Measurements from ENCODE around the gene C17orf75. TPM values are rescaled to one million over a fixed set of nuclear protein-coding genes. Genes with fewer than 3 reads are reported as not detected.

Gene C17orf75
- total and polyA plus RNA-seq, 12 donors = 9.6 to 36.5 (median 19.8) TPM

- intact Hi-C loops (cut with DNase I) = no loop called here
- 86 to 97% (median 87%) methylated on average over 2 of the region's 2 CpGs for WGBS, 4 donors
- no peaks in the 10 kb centered on the region for H3K9me3 ChIP-seq (replicated peaks in 1 of 3)
- peaks cover 0 to 36% of the 10 kb centered on the region in 2 donors for H3K36me3 ChIP-seq (replicated peaks in 1 of 2)
- H3K4me3 ChIP-seq = no peak overlapping the region
- no peaks in the 10 kb centered on the region for H3K4me1 ChIP-seq (replicated peaks in 1 of 2)
- TF ChIP-seq POLR2A (IDR thresholded peaks at IDR 0.05) (no peak), CTCF (IDR thresholded peaks at IDR 0.05) (no peak)
- no peak overlapping the region for H3K27ac ChIP-seq
- DNase-seq = peak in 1 of 7 donors; percentile 21
- no peaks in the 10 kb centered on the region for H3K27me3 ChIP-seq
These were observed 8.8 kb downstream of the C17orf75 start for GRCh38 chr17:32333187-32333586.

- Histone ChIP-seq H3K27ac (no peak overlapping the region), H3K4me3 (no peak overlapping the region), H3K4me1 (replicated peaks in 1 of 2) (no peaks in the 10 kb centered on the region), H3K27me3 (no peaks in the 10 kb centered on the region), H3K9me3 (replicated peaks in 1 of 3) (no peaks in the 10 kb centered on the region), H3K36me3 (replicated peaks in 1 of 2) (peaks cover 0 to 18% of the 10 kb centered on the region in 2 donors)
- TF ChIP-seq POLR2A (IDR thresholded peaks at IDR 0.05) (no peak), CTCF (IDR thresholded peaks at IDR 0.05) (no peak)
- WGBS, 4 donors = 72 to 86% (median 80%) methylated on average over 3 of the region's 3 CpGs
- no peak for DNase-seq
- intact Hi-C loops (cut with DNase I) = no loop called here
These were observed 10.5 kb downstream of the C17orf75 start for GRCh38 chr17:32331243-32332040.

GRCh38 chr17:32330147-32330546 is 11.8 kb downstream of the C17orf75 start:
- Histone ChIP-seq H3K27me3 (no peaks in the 10 kb centered on the region), H3K27ac (no peak overlapping the region), H3K4me3 (no peak overlapping the region), H3K4me1 (replicated peaks in 1 of 2) (no peaks in the 10 kb centered on the region), H3K36me3 (replicated peaks in 1 of 2) (peaks cover 0 to 8% of the 10 kb centered on the region in 2 donors), H3K9me3 (replicated peaks in 1 of 3) (no peaks in the 10 kb centered on the region)
- WGBS, 4 donors = 59 to 73% (median 71%) methylated on average over 3 of the region's 3 CpGs
- intact Hi-C loops (cut with DNase I) = no loop called here
- no peak for DNase-seq
- TF ChIP-seq CTCF (IDR thresholded peaks at IDR 0.05) = no peak
- TF ChIP-seq POLR2A (IDR thresholded peaks at IDR 0.05) = no peak

- H3K4me1 ChIP-seq (replicated peaks in 1 of 2) = peaks cover 0 to 11% of the 10 kb centered on the region in 2 donors
- H3K27me3 ChIP-seq = no peaks in the 10 kb centered on the region
- H3K36me3 ChIP-seq (replicated peaks in 1 of 2) = no peaks in the 10 kb centered on the region
- no peak overlapping the region for H3K27ac ChIP-seq
- no peaks in the 10 kb centered on the region for H3K9me3 ChIP-seq (replicated peaks in 1 of 3)
- intact Hi-C loops (cut with DNase I) = no loop called here
- no peak for DNase-seq
- 96 to 100% (median 100%) methylated on average over 1 of the region's 1 CpG for WGBS, 4 donors
- no peak overlapping the region for H3K4me3 ChIP-seq
- TF ChIP-seq POLR2A (IDR thresholded peaks at IDR 0.05) (no peak), CTCF (IDR thresholded peaks at IDR 0.05) (no peak)
These were observed 14.1 kb downstream of the C17orf75 start for GRCh38 chr17:32327911-32328310.
